HEK293 (cell line): ENCODE results near the gene ERF.

Source experiments
- BCL11A ChIP-seq: fragments of 450-650 bp; formaldehyde crosslinking; IDR thresholded peaks from 2 replicates; pipeline ENCODE4 v1.5.1; 2016; ENCODE audit warnings: low read depth, missing biosample characterization, missing genetic modification characterization
- INSM2 ChIP-seq: fragments of 450-650 bp; formaldehyde crosslinking; IDR thresholded peaks from 2 replicates; pipeline ENCODE4 v1.5.1; 2016; ENCODE audit warnings: missing biosample characterization, missing genetic modification characterization
- KLF17 ChIP-seq: fragments of 450-650 bp; formaldehyde crosslinking; IDR thresholded peaks from 2 replicates; pipeline ENCODE4 v1.5.1; 2016; ENCODE audit warnings: missing biosample characterization, missing genetic modification characterization
- KLF7 ChIP-seq: fragments of 450-650 bp; formaldehyde crosslinking; IDR thresholded peaks from 2 replicates; pipeline ENCODE4 v1.5.1; 2016; ENCODE audit warnings: missing biosample characterization, missing genetic modification characterization, borderline replicate concordance
- KLF8 ChIP-seq: fragments of 450-650 bp; formaldehyde crosslinking; IDR thresholded peaks from 2 replicates; pipeline ENCODE4 v1.5.1; 2016; ENCODE audit warnings: missing biosample characterization, missing genetic modification characterization
- MZF1 ChIP-seq: fragments of 450-650 bp; formaldehyde crosslinking; IDR thresholded peaks from 2 replicates; pipeline ENCODE4 v1.5.1; 2017; ENCODE audit warnings: missing biosample characterization, missing genetic modification characterization, borderline replicate concordance
- SP7 ChIP-seq: fragments of 450-650 bp; formaldehyde crosslinking; IDR thresholded peaks from 2 replicates; pipeline ENCODE4 v1.5.1; 2016; ENCODE audit warnings: missing biosample characterization, missing genetic modification characterization
- YY1 ChIP-seq: fragments of 450-650 bp; formaldehyde crosslinking; IDR thresholded peaks from 2 replicates; pipeline ENCODE4 v1.5.1; 2018; ENCODE audit warnings: missing biosample characterization, missing genetic modification characterization
- ZBTB17 ChIP-seq: fragments of 450-650 bp; formaldehyde crosslinking; IDR thresholded peaks from 2 replicates; pipeline ENCODE4 v1.5.1; 2016; ENCODE audit warnings: missing biosample characterization, missing genetic modification characterization
- ZBTB21 ChIP-seq: fragments of 450-650 bp; formaldehyde crosslinking; IDR thresholded peaks from 2 replicates; pipeline ENCODE4 v1.5.1; 2017; ENCODE audit warnings: missing biosample characterization, missing genetic modification characterization
- ZFP69B ChIP-seq: fragments of 450-650 bp; formaldehyde crosslinking; IDR thresholded peaks from 2 replicates; pipeline ENCODE4 v1.5.1; 2016; ENCODE audit warnings: missing biosample characterization, missing genetic modification characterization
- ZNF138 ChIP-seq: fragments of 450-650 bp; formaldehyde crosslinking; IDR thresholded peaks from 2 replicates; pipeline ENCODE4 v1.5.1; 2016; ENCODE audit warnings: missing biosample characterization, missing genetic modification characterization, borderline replicate concordance
- ZNF157 ChIP-seq: fragments of 450-650 bp; formaldehyde crosslinking; IDR thresholded peaks from 2 replicates; pipeline ENCODE4 v1.5.1; 2016; ENCODE audit warnings: missing biosample characterization, missing genetic modification characterization
- ZNF292 ChIP-seq: fragments of 450-650 bp; formaldehyde crosslinking; IDR thresholded peaks from 2 replicates; pipeline ENCODE4 v1.5.1; 2016; ENCODE audit warnings: low read depth, missing biosample characterization, missing genetic modification characterization, borderline replicate concordance
- ZNF324 ChIP-seq: fragments of 450-650 bp; formaldehyde crosslinking; IDR thresholded peaks from 2 replicates; pipeline ENCODE4 v1.5.1; 2016; ENCODE audit warnings: missing biosample characterization, missing genetic modification characterization
- ZNF362 ChIP-seq: fragments of 450-650 bp; formaldehyde crosslinking; IDR thresholded peaks from 2 replicates; pipeline ENCODE4 v1.5.1; 2016; ENCODE audit warnings: missing biosample characterization, missing genetic modification characterization
- ZNF394 ChIP-seq: fragments of 450-650 bp; formaldehyde crosslinking; IDR thresholded peaks from 2 replicates; pipeline ENCODE4 v1.5.1; 2016; ENCODE audit warnings: missing biosample characterization, missing genetic modification characterization, mild to moderate bottlenecking, moderate library complexity, borderline replicate concordance
- ZNF416 ChIP-seq: fragments of 450-650 bp; formaldehyde crosslinking; IDR thresholded peaks from 2 replicates; pipeline ENCODE4 v1.5.1; 2016; ENCODE audit warnings: missing biosample characterization, missing genetic modification characterization
- ZNF433 ChIP-seq: fragments of 450-650 bp; formaldehyde crosslinking; IDR thresholded peaks from 2 replicates; pipeline ENCODE4 v1.5.1; 2016; ENCODE audit warnings: missing biosample characterization, missing genetic modification characterization, low read depth
- ZNF521 ChIP-seq: fragments of 450-650 bp; formaldehyde crosslinking; IDR thresholded peaks from 2 replicates; pipeline ENCODE4 v1.5.1; 2017; ENCODE audit warnings: missing biosample characterization, mild to moderate bottlenecking, missing genetic modification characterization
- ZNF580 ChIP-seq: fragments of 450-650 bp; formaldehyde crosslinking; IDR thresholded peaks from 2 replicates; pipeline ENCODE4 v1.5.1; 2016; ENCODE audit warnings: missing biosample characterization, missing genetic modification characterization
- ZNF585B ChIP-seq: fragments of 450-650 bp; formaldehyde crosslinking; IDR thresholded peaks from 2 replicates; pipeline ENCODE4 v1.5.1; 2016; ENCODE audit warnings: missing biosample characterization, missing genetic modification characterization
- ZNF626 ChIP-seq: fragments of 450-650 bp; sonication (Bioruptor Pico); formaldehyde crosslinking; IDR thresholded peaks from 2 replicates; pipeline ENCODE4 v1.5.1; 2018; ENCODE audit warnings: missing biosample characterization, missing genetic modification characterization, inconsistent platforms
- ZNF654 ChIP-seq: fragments of 450-650 bp; formaldehyde crosslinking; IDR thresholded peaks from 2 replicates; pipeline ENCODE4 v1.5.1; 2016; ENCODE audit warnings: low read depth, missing biosample characterization, missing genetic modification characterization
- ZNF777 ChIP-seq: fragments of 450-650 bp; formaldehyde crosslinking; IDR thresholded peaks from 2 replicates; pipeline ENCODE4 v1.5.1; 2017; ENCODE audit warnings: missing biosample characterization, missing genetic modification characterization, borderline replicate concordance
- ZNF830 ChIP-seq: fragments of 450-650 bp; IDR thresholded peaks from 2 replicates; pipeline ENCODE4 v1.5.0; 2018; ENCODE audit warnings: missing biosample characterization, missing genetic modification characterization, low read depth, mild to moderate bottlenecking, moderate library complexity
- ZNF843 ChIP-seq: fragments of 450-650 bp; formaldehyde crosslinking; IDR thresholded peaks from 2 replicates; pipeline ENCODE4 v1.5.1; 2016; ENCODE audit warnings: missing biosample characterization, missing genetic modification characterization
- TF ChIP-seq, protein P1 (sequence below): fragments of 450-650 bp; formaldehyde crosslinking; IDR thresholded peaks from 2 replicates; pipeline ENCODE4 v1.5.1; 2017; ENCODE audit warnings: missing biosample characterization, missing genetic modification characterization
- TF ChIP-seq, protein P2 (sequence below): fragments of 450-650 bp; formaldehyde crosslinking; IDR thresholded peaks from 2 replicates; pipeline ENCODE4 v1.5.1; 2017; ENCODE audit warnings: missing biosample characterization, missing genetic modification characterization
- TF ChIP-seq, protein P3 (sequence below): fragments of 450-650 bp; formaldehyde crosslinking; IDR thresholded peaks from 2 replicates; pipeline ENCODE4 v1.5.1; 2017; ENCODE audit warnings: missing biosample characterization, missing genetic modification characterization

The ERF gene

DNA sequence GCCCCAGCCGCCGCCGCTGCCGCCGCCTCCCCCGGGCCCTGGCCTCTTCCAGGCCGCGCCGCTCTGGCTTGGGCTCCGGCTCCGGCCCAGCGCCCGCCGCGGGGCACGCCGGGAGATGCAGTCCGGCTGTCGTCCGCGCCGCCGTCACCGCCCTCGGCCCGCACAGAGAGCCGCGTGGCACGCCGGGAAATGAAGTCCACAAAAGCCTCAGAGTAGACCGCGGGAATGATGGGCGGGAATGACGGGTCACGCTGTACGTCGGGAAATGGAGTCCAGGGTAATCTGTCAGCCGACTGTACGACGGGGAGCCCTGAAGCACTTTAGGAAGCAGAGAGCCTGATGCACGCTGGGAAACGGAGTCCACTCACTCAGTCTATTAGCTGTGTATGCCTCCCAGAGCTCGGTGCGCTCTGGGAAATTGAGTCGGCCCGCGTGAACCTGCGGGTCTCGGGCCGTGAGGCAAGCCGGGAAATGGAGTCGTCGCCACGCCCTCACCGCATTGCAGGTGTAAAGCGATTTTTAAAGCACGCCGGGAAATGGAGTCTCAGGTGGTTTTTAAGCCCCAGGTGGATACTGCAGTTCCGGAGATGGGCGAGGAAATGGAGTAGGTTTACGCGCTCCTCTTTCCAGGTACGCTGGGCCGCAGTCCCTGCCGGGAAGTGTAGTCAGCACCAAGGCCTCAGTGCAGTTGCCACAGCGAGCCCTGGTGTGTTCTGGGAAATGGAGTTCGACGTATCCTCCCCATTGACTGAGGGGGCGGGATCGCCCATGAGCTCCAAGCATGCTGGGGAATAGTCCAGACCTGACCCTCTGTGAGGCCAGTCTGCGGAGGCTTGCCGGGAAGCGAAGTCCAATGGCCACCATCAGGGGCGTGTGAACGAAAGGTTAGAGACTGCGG lies 12.2 kb downstream of the ERF start, which contains the start of gene GSK3A (continued):
- TF ChIP-seq, protein P1, sequence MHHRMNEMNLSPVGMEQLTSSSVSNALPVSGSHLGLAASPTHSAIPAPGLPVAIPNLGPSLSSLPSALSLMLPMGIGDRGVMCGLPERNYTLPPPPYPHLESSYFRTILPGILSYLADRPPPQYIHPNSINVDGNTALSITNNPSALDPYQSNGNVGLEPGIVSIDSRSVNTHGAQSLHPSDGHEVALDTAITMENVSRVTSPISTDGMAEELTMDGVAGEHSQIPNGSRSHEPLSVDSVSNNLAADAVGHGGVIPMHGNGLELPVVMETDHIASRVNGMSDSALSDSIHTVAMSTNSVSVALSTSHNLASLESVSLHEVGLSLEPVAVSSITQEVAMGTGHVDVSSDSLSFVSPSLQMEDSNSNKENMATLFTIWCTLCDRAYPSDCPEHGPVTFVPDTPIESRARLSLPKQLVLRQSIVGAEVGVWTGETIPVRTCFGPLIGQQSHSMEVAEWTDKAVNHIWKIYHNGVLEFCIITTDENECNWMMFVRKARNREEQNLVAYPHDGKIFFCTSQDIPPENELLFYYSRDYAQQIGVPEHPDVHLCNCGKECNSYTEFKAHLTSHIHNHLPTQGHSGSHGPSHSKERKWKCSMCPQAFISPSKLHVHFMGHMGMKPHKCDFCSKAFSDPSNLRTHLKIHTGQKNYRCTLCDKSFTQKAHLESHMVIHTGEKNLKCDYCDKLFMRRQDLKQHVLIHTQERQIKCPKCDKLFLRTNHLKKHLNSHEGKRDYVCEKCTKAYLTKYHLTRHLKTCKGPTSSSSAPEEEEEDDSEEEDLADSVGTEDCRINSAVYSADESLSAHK = peak; percentile 66; the same call in 1 of the 2 replicates
- TF ChIP-seq, protein P2, sequence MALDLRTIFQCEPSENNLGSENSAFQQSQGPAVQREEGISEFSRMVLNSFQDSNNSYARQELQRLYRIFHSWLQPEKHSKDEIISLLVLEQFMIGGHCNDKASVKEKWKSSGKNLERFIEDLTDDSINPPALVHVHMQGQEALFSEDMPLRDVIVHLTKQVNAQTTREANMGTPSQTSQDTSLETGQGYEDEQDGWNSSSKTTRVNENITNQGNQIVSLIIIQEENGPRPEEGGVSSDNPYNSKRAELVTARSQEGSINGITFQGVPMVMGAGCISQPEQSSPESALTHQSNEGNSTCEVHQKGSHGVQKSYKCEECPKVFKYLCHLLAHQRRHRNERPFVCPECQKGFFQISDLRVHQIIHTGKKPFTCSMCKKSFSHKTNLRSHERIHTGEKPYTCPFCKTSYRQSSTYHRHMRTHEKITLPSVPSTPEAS (tag by site-specific recombination) = no peak
- TF ChIP-seq ZNF830 (tag by site-specific recombination) (no peak), KLF7 (peak; percentile 88), ZNF521 (tag by site-specific recombination) (no peak), ZNF416 (tag by site-specific recombination) (no peak), KLF17 (peak; percentile 54; the same call in 1 of the 2 replicates), ZNF585B (no peak), ZNF580 (tag by site-specific recombination) (peak; percentile 87; the same call in 1 of the 2 replicates), ZNF138 (tag by site-specific recombination) (no peak), MZF1 (tag by site-specific recombination) (no peak), ZNF654 (no peak), ZNF777 (tag by site-specific recombination) (no peak; the same call in 1 of the 2 replicates), ZFP69B (tag by site-specific recombination) (no peak), ZNF362 (tag by site-specific recombination) (no peak), ZNF433 (tag by site-specific recombination) (no peak), BCL11A (tag by site-specific recombination) (0 out of 2 replicates have a peak, but pooled peaks have one; percentile 46), SP7 (tag by site-specific recombination) (peak; percentile 72), INSM2 (tag by site-specific recombination) (no peak), ZNF394 (tag by site-specific recombination) (peak; percentile 69; the same call in 1 of the 2 replicates), ZNF324 (tag by site-specific recombination) (peak; percentile 90; the same call in 1 of the 2 replicates), ZNF292 (tag by site-specific recombination) (no peak), ZNF626 (tag by site-specific recombination) (no peak), ZBTB17 (tag by site-specific recombination) (peak; percentile 99), KLF8 (tag by site-specific recombination) (peak; percentile 98), YY1 (tag by site-specific recombination) (peak; percentile 86), ZBTB21 (peak; percentile 73), ZNF843 (peak; percentile 68), ZNF157 (tag by site-specific recombination) (no peak)
- TF ChIP-seq, protein P3, sequence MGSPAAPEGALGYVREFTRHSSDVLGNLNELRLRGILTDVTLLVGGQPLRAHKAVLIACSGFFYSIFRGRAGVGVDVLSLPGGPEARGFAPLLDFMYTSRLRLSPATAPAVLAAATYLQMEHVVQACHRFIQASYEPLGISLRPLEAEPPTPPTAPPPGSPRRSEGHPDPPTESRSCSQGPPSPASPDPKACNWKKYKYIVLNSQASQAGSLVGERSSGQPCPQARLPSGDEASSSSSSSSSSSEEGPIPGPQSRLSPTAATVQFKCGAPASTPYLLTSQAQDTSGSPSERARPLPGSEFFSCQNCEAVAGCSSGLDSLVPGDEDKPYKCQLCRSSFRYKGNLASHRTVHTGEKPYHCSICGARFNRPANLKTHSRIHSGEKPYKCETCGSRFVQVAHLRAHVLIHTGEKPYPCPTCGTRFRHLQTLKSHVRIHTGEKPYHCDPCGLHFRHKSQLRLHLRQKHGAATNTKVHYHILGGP = peak; percentile 93
